ENCODE data around the gene OPRD1. TPM values are rescaled to one million over a fixed set of nuclear protein-coding genes. Genes with fewer than 3 reads are reported as not detected.
"Not testable (repeated sequence)": the region's sequence is repeated elsewhere in the genome, so short reads cannot be mapped to it uniquely, and the experiment has no call there.

Gene OPRD1
- polyA plus RNA-seq, 1 experiment, result not detected

GRCh38 chr1:28817133-28817532 is 5.2 kb downstream of the OPRD1 start:
- peaks cover 40% of the 10 kb centered on the region for H3K27me3 ChIP-seq (ENCODE audit: control insufficient read depth, insufficient read depth, low read length)
- no peak overlapping the region for H3K4me3 ChIP-seq (ENCODE audit: low read depth, low read length)
- POLR2A ChIA-PET, result no interaction called here
- CTCF ChIA-PET, result interaction anchor here (1.2 to 3.4 kb wide), 2 partner anchors 32 to 60 kb away, joined by 3 to 14 read pairs; no protein-coding TSS in a partner anchor
- TF ChIP-seq CTCF (IDR thresholded peaks at IDR 0.05; ENCODE audit: insufficient read depth, low read depth, low read length), result no peak
- H3K36me3 ChIP-seq (ENCODE audit: control insufficient read depth, insufficient read depth, low read length), result no peaks in the 10 kb centered on the region
- no peak for DNase-seq (ENCODE audit: low read depth)

- H3K4me3 ChIP-seq (ENCODE audit: low read depth, low read length), result no peak overlapping the region
- H3K27me3 ChIP-seq (ENCODE audit: control insufficient read depth, insufficient read depth, low read length), result peaks cover 25% of the 10 kb centered on the region
- no peak for TF ChIP-seq CTCF (IDR thresholded peaks at IDR 0.05; ENCODE audit: insufficient read depth, low read depth, low read length)
- CTCF ChIA-PET, result interaction anchor here (1.5 kb wide), 1 partner anchor 58 kb away, joined by 7 read pairs; no protein-coding TSS in a partner anchor
- DNase-seq (ENCODE audit: low read depth), result no peak
- POLR2A ChIA-PET, result no interaction called here
- H3K36me3 ChIP-seq (ENCODE audit: control insufficient read depth, insufficient read depth, low read length), result no peaks in the 10 kb centered on the region
Measured at GRCh38 chr1:28819020-28819419, 7.0 kb downstream of the OPRD1 start.

GRCh38 chr1:28822799-28823198 is 10.8 kb downstream of the OPRD1 start:
- no peak for DNase-seq (ENCODE audit: low read depth)
- POLR2A ChIA-PET, result no interaction called here

GRCh38 chr1:28824061-28824460 is 12.1 kb downstream of the OPRD1 start:
- POLR2A ChIA-PET, result interaction anchor here (0.6 kb wide), 3 partner anchors 30 to 215 kb away, joined by 4 to 16 read pairs (median 6); no protein-coding TSS in a partner anchor
- not testable (repeated sequence) for H3K4me3 ChIP-seq (ENCODE audit: low read depth, low read length); DNase-seq (ENCODE audit: low read depth); H3K36me3 ChIP-seq (ENCODE audit: control insufficient read depth, insufficient read depth, low read length)
- H3K27me3 ChIP-seq (ENCODE audit: control insufficient read depth, insufficient read depth, low read length), result peaks cover 13% of the 10 kb centered on the region
- CTCF ChIA-PET, result interaction anchor here (0.7 kb wide), 1 partner anchor 39 kb away, joined by 3 read pairs; no protein-coding TSS in a partner anchor

More at GRCh38 chr1:28822799-28823198, 10.8 kb downstream of the OPRD1 start:
- H3K4me3 ChIP-seq (ENCODE audit: low read depth, low read length), result no peak overlapping the region
- H3K36me3 ChIP-seq (ENCODE audit: control insufficient read depth, insufficient read depth, low read length), result no peaks in the 10 kb centered on the region
- CTCF ChIA-PET, result interaction anchor here (0.8 kb wide), 1 partner anchor 60 kb away, joined by 3 read pairs; no protein-coding TSS in a partner anchor
- no peak for TF ChIP-seq CTCF (IDR thresholded peaks at IDR 0.05; ENCODE audit: insufficient read depth, low read depth, low read length)
- H3K27me3 ChIP-seq (ENCODE audit: control insufficient read depth, insufficient read depth, low read length), result peaks cover 14% of the 10 kb centered on the region

- DNase-seq (ENCODE audit: low read depth); H3K36me3 ChIP-seq (ENCODE audit: control insufficient read depth, insufficient read depth, low read length); H3K27me3 ChIP-seq (ENCODE audit: control insufficient read depth, insufficient read depth, low read length); H3K4me3 ChIP-seq (ENCODE audit: low read depth, low read length): not testable (repeated sequence)
- POLR2A ChIA-PET, result interaction anchor here (0.7 kb wide), 1 partner anchor 185 kb away, joined by 6 read pairs; no protein-coding TSS in a partner anchor
- CTCF ChIA-PET, result interaction anchor here (0.9 to 2.2 kb wide), 4 partner anchors 43 to 54 kb away, joined by 3 to 6 read pairs (median 4); no protein-coding TSS in a partner anchor
Measured at GRCh38 chr1:28828227-28828858, 16.4 kb downstream of the OPRD1 start.

- DNase-seq (ENCODE audit: low read depth), result no peak
- ChIA-PET CTCF (interaction anchor here (0.9 to 1.2 kb wide), 2 partner anchors 53 to 367 kb away, joined by 3 to 4 read pairs; no protein-coding TSS in a partner anchor), POLR2A (no interaction called here)
- Histone ChIP-seq H3K27me3 (ENCODE audit: control insufficient read depth, insufficient read depth, low read length) (peaks cover 10% of the 10 kb centered on the region), H3K36me3 (ENCODE audit: control insufficient read depth, insufficient read depth, low read length) (no peaks in the 10 kb centered on the region), H3K4me3 (ENCODE audit: low read depth, low read length) (no peak overlapping the region)
- no peak for TF ChIP-seq CTCF (IDR thresholded peaks at IDR 0.05; ENCODE audit: insufficient read depth, low read depth, low read length)
Measured at GRCh38 chr1:28830814-28831213, 18.8 kb downstream of the OPRD1 start.
